HepG2 (cell line): ENCODE data around the gene IDH3A. TPM values are rescaled to one million over a fixed set of nuclear protein-coding genes. Genes with fewer than 3 reads are reported as not detected.

Source experiments
- ATAC-seq: fragments of 200-7000 bp; cut with Tn5 transposase; 3 replicates; pipeline ENCODE4 v1.9.1; 2020; ENCODE audit warnings: mild to moderate bottlenecking, moderate library complexity
- BruUV-seq: library from RNA; stranded (reverse); fragments of 400-500 nt; replicated peaks from 2 replicates; lab custom pipeline; 2021; lab: Mats Ljungman, UMichigan
- CTCF ChIA-PET: fragments of 300-600 bp; formaldehyde crosslinking; extraction: SDS; loops from one replicate; lab custom pipeline; 2021; ENCODE audit warnings: low total read pairs, inconsistent platforms, low intra/inter-chr PET ratio; lab: Yijun Ruan, JAX
- POLR2A ChIA-PET: fragments of 350-600 bp; sonication (Branson Sonifier 250); formaldehyde crosslinking; loops from one replicate; lab custom pipeline; 2020; ENCODE audit warnings: antibody characterized with exemption, inconsistent platforms; lab: Yijun Ruan, JAX
- DNase-seq: peaks from one replicate; pipeline ENCODE4 v3.0.0-alpha.2; 2015; ENCODE audit warnings: low spot score
- FAIRE-seq: peaks from 3 replicates; lab custom pipeline; 2011; peaks lifted over from hg19 to GRCh38; lab: Jason Lieb, UNC
- H2AFZ ChIP-seq: one replicate; pipeline ENCODE4 v1.6.1; 2011; ENCODE audit warnings: low read length, inconsistent platforms
- H3K27ac ChIP-seq: fragments of 300-600 bp; 3 replicates; pipeline ENCODE4 v1.8.0; 2011; ENCODE audit warnings: mixed run types, mild to moderate bottlenecking, mixed read lengths, low read length, inconsistent platforms; ENCODE audit not compliant: insufficient read depth; ENCODE audit errors: extremely low read length
- H3K27me3 ChIP-seq, 2 experiments: fragments of 200-600 bp in 1 of 2; 2 replicates in 1 of 2; 3 replicates in 1 of 2; pipeline versions ENCODE4 v1.6.0 to v1.8.0; 2011; ENCODE audit warnings: low read length in 2 of 2, mild to moderate bottlenecking in 2 of 2, moderate library complexity in 2 of 2, inconsistent platforms in 1 of 2; ENCODE audit not compliant: insufficient read depth in 2 of 2, control insufficient read depth in 1 of 2
- H3K36me3 ChIP-seq, 2 experiments: fragments of 200-600 bp in 1 of 2; replicated peaks in 1 of 2; 2 replicates in 1 of 2; 3 replicates in 1 of 2; pipeline versions ENCODE4 v1.5.1 to v1.8.0; 2011; ENCODE audit warnings: low read length in 2 of 2, inconsistent platforms in 1 of 2; ENCODE audit not compliant: insufficient read depth in 2 of 2, control insufficient read depth in 1 of 2
- H3K4me1 ChIP-seq: 2 replicates; pipeline ENCODE4 v1.5.1; 2012; ENCODE audit warnings: low read length, inconsistent platforms; ENCODE audit not compliant: insufficient read depth
- H3K4me2 ChIP-seq: 2 replicates; pipeline ENCODE4 v1.6.0; 2011; ENCODE audit warnings: low read depth, low read length, inconsistent platforms
- H3K4me3 ChIP-seq, 3 experiments: fragments of 200-600 bp in 1 of 3; sonication (generic), shearing (Covaris generic) in 1 of 3; replicated peaks in 1 of 3; 2 replicates each; pipeline ENCODE4 v1.5.1; 2011 to 2016; ENCODE audit warnings: low read length in 3 of 3, inconsistent platforms in 2 of 3, low read depth in 2 of 3, mild to moderate bottlenecking in 2 of 3, control low read depth in 1 of 3, mixed read lengths in 1 of 3; ENCODE audit not compliant: insufficient read depth in 1 of 3
- H3K79me2 ChIP-seq: one replicate; pipeline ENCODE4 v1.6.1; 2011; ENCODE audit warnings: low read length, inconsistent platforms; ENCODE audit not compliant: insufficient read depth
- H3K9ac ChIP-seq: 2 replicates; pipeline ENCODE4 v1.6.0; 2011; ENCODE audit warnings: mild to moderate bottlenecking, low read depth, low read length, inconsistent platforms; ENCODE audit not compliant: insufficient read depth
- H3K9me3 ChIP-seq: 2 replicates; pipeline ENCODE4 v1.5.1; 2012; ENCODE audit warnings: mild to moderate bottlenecking, low read length
- H4K20me1 ChIP-seq: 2 replicates; pipeline ENCODE4 v1.6.0; 2011; ENCODE audit warnings: inconsistent platforms, mild to moderate bottlenecking, low read length, moderate library complexity; ENCODE audit not compliant: insufficient read depth
- HNRNPK ChIP-seq: fragments of 200-400 bp; formaldehyde crosslinking; IDR thresholded peaks from 2 replicates; pipeline ENCODE4 v1.6.1; 2018; ENCODE audit warnings: low read length, low read depth, moderate library complexity, mild to moderate bottlenecking; ENCODE audit not compliant: poor library complexity, severe bottlenecking
- ZNF672 ChIP-seq: sonication (generic); formaldehyde crosslinking; IDR thresholded peaks from 2 replicates; pipeline ENCODE4 v1.8.1; 2022; ENCODE audit warnings: missing genetic modification reagents
- WGBS: methylation state at CpG from one replicate; pipeline ENCODE4 v1.1.6; 2017; ENCODE audit warnings: low lambda C conversion rate; 5-methylcytosine and 5-hydroxymethylcytosine counted together
- in situ Hi-C: cut with HindIII; loops from 2 replicates; pipeline ENCODE4 v1.10.0; 2017; ENCODE audit warnings: low pct_unique_long_range_greater_than_20kb; ENCODE audit not compliant: extremely low pct_ligation_motif_present
- intact Hi-C: fragments of 100-400 bp; cut with micrococcal nuclease; formaldehyde crosslinking; loops from one replicate; pipeline ENCODE4 v1.10.0; 2022; ENCODE audit not compliant: unreplicated experiment
- polyA plus RNA-seq, 8 experiments: library from polyadenylated mRNA; depleted of rRNA in 3 of 8; stranded (reverse) in 7 of 8; unstranded in 1 of 8; fragments of >200 nt; fragmentation: Illumina TruSeq in 4 of 8; extraction: Trizol in 4 of 8; gene quantifications; 2 replicates each; pipeline versions ENCODE4 v1.2.1 to v1.2.3, GENCODE V29; 2011 to 2016; ENCODE audit warnings: low read depth in 4 of 8, missing spikeins in 1 of 8, mixed read lengths in 1 of 8; ENCODE audit not compliant: insufficient read depth in 1 of 8
- total RNA-seq, 5 experiments: library from RNA; depleted of rRNA; stranded (reverse); fragments of >200 nt; fragmentation: Illumina TruSeq; extraction: Trizol; gene quantifications; 2 replicates each; pipeline ENCODE4 v1.2.3, GENCODE V29; 2016; ENCODE audit warnings: low read depth in 1 of 5
- TF ChIP-seq, protein P1 (sequence below): IDR thresholded peaks from 2 replicates; pipeline ENCODE4 v1.4.0; 2020; ENCODE audit warnings: mild to moderate bottlenecking, missing genetic modification reagents
- TF ChIP-seq, protein P2 (sequence below): sonication (generic); formaldehyde crosslinking; IDR thresholded peaks from 2 replicates; pipeline ENCODE4 v1.5.1; 2020; ENCODE audit warnings: mild to moderate bottlenecking, moderate library complexity, missing genetic modification reagents

The IDH3A gene
- total and polyA plus RNA-seq, 2 of the 13 experiments (the other 11 are each of a cell fraction or from before 2014, with no cell fraction given): 40.7 to 50.7 TPM

DNA sequence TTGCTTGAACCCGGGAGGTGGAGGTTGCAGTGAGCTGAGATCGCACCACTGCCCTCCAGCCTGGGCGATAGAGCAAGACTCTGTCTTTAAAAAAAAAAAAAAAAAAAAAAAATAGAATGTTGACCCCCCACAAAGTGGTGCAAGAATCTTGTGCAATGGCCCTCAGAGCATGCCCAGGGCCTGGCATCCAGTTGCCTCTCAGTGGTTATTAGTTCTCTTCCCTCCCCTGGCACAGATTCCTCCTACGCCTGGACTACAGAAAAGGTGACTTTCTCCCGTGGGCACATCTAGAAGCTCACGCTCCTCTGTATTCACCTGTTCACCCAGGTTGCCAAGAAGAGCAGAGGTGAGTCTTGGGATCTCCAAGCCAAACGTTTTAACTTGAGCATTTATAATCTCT lies 48.5 kb downstream of the IDH3A start:
- H3K9ac ChIP-seq: no peak overlapping the region
- in situ Hi-C loops (loop anchor here (5.0 kb wide), 1 partner anchor 85 kb away; no protein-coding TSS in a partner anchor), intact Hi-C loops (loop anchor here (5.0 kb wide), 1 partner anchor 195 kb away; no protein-coding TSS in a partner anchor)
- no peak for ATAC-seq
- no peaks in the 10 kb centered on the region for H4K20me1 ChIP-seq
- no peak for DNase-seq
- no peaks in the 10 kb centered on the region for H3K4me1 ChIP-seq
- H2AFZ ChIP-seq: no peak overlapping the region
- H3K27ac ChIP-seq: no peak overlapping the region
- 21% methylated on average over 7 of the region's 7 CpGs for WGBS
- POLR2A ChIA-PET: no interaction called here
- TF ChIP-seq HNRNPK (no peak), ZNF672 (CRISPR knock-in tag) (no peak)
- TF ChIP-seq, protein P1, sequence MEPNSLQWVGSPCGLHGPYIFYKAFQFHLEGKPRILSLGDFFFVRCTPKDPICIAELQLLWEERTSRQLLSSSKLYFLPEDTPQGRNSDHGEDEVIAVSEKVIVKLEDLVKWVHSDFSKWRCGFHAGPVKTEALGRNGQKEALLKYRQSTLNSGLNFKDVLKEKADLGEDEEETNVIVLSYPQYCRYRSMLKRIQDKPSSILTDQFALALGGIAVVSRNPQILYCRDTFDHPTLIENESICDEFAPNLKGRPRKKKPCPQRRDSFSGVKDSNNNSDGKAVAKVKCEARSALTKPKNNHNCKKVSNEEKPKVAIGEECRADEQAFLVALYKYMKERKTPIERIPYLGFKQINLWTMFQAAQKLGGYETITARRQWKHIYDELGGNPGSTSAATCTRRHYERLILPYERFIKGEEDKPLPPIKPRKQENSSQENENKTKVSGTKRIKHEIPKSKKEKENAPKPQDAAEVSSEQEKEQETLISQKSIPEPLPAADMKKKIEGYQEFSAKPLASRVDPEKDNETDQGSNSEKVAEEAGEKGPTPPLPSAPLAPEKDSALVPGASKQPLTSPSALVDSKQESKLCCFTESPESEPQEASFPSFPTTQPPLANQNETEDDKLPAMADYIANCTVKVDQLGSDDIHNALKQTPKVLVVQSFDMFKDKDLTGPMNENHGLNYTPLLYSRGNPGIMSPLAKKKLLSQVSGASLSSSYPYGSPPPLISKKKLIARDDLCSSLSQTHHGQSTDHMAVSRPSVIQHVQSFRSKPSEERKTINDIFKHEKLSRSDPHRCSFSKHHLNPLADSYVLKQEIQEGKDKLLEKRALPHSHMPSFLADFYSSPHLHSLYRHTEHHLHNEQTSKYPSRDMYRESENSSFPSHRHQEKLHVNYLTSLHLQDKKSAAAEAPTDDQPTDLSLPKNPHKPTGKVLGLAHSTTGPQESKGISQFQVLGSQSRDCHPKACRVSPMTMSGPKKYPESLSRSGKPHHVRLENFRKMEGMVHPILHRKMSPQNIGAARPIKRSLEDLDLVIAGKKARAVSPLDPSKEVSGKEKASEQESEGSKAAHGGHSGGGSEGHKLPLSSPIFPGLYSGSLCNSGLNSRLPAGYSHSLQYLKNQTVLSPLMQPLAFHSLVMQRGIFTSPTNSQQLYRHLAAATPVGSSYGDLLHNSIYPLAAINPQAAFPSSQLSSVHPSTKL (CRISPR knock-in tag): no peak
- TF ChIP-seq, protein P2, sequence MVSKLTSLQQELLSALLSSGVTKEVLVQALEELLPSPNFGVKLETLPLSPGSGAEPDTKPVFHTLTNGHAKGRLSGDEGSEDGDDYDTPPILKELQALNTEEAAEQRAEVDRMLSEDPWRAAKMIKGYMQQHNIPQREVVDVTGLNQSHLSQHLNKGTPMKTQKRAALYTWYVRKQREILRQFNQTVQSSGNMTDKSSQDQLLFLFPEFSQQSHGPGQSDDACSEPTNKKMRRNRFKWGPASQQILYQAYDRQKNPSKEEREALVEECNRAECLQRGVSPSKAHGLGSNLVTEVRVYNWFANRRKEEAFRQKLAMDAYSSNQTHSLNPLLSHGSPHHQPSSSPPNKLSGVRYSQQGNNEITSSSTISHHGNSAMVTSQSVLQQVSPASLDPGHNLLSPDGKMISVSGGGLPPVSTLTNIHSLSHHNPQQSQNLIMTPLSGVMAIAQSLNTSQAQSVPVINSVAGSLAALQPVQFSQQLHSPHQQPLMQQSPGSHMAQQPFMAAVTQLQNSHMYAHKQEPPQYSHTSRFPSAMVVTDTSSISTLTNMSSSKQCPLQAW (CRISPR knock-in tag): no peak
- peaks cover 0 to 13% of the 10 kb centered on the region in 2 experiments; a peak in 2 of 5 replicates for H3K27me3 ChIP-seq
- H3K36me3 ChIP-seq: no peaks in the 10 kb centered on the region
- no peak for FAIRE-seq
- H3K4me2 ChIP-seq: no peak overlapping the region
- BruUV-seq: no TSS peak
- H3K79me2 ChIP-seq: no peaks in the 10 kb centered on the region
- CTCF ChIA-PET: interaction anchor here (4.1 kb wide), 1 partner anchor 85 kb away, joined by 43 read pairs; no protein-coding TSS in a partner anchor
- no peak overlapping the region for H3K4me3 ChIP-seq
- no peaks in the 10 kb centered on the region for H3K9me3 ChIP-seq
